ENCODE results near the gene PIK3C2G.

Gene PIK3C2G

DNA sequence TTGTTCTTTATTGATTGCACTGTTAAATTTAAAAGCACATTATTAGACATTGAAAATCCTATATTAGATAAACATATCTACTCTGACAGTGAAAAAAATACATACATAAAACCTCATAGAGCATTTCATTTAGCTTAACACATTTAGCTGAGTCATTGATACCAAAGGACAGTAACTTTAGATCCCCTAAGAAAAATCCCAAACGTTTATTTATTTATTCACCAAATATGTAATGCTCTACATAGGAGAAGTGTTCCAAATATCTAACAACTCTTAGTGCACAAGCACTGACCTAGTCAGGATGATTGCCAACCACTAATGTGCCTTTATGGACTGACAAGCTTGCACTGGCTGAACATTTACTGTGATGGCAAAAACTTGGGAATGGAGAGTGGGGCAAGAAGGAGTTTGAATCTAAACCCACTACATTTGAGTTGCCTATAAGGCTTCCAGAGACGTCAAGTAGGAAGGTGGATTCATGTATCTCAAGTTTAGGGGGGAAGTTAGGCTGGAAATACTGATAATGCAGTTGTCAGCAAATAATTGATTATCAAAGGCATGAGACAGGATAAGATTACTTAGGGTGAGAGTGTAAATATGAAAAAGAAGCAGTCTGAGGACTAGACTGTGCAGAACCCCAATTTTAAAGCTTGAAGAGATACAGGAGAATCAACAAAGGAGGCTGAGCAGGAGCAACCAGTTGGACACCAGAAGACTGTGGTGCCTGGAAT lies 320.1 kb downstream of the PIK3C2G start:
- H3K4me3 ChIP-seq (ENCODE audit: low read length) = no peak overlapping the region
- H3K9me3 ChIP-seq (ENCODE audit: control insufficient read depth, low read length) = peaks cover 5% of the 10 kb centered on the region
- H3K9ac ChIP-seq (ENCODE audit: low read length) = no peak overlapping the region
- H3K36me3 ChIP-seq (ENCODE audit: control insufficient read depth, insufficient read depth, low read length) = peaks cover 6% of the 10 kb centered on the region
- no peaks in the 10 kb centered on the region for H3K4me1 ChIP-seq (ENCODE audit: control insufficient read depth, insufficient read depth, low read length)
- no peaks in the 10 kb centered on the region for H3K27me3 ChIP-seq (ENCODE audit: control insufficient read depth, insufficient read depth, low read length)

DNA sequence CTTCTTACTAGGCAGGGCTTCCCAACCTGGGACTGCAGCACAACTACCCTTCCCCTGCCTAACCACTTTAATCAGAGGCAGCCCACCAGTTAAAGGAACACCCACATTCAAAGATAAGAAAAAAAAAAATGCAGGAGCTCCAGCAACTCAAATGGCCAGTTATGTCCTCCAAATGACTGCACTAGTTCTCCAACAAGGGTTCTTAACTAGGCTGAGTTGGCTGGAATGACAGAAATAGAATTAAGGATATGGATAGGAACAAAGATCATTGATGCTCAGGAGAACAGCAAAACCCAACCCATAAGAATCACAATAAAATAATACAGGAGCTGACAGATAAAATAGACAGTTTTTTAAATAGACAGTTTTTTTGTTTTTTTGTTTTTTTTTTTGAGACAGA lies 322.3 kb downstream of the PIK3C2G start:
- peaks cover 5% of the 10 kb centered on the region for H3K9me3 ChIP-seq (ENCODE audit: control insufficient read depth, low read length)
- no peaks in the 10 kb centered on the region for H3K27me3 ChIP-seq (ENCODE audit: control insufficient read depth, insufficient read depth, low read length)

DNA sequence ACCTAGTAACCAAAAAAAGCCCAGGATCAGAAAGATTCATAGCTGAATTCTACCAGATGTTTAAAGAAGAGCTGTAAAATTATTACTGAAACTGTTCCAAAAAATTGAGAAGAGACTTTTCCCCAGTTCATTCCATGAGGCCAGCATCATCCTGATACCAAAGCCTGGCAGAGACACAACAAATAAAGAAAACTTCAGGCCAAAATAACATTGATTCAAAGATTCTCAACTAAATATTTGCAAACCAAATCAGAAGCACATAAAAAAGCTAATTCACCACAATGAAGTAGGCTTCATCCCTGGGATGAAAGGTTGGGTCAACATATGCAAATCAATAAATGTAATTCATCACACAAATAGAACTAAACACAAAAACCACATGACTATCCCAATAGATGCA lies 325.3 kb downstream of the PIK3C2G start:
- Histone ChIP-seq H3K4me3 (ENCODE audit: low read length) (no peak overlapping the region), H3K9ac (ENCODE audit: low read length) (no peak overlapping the region), H3K36me3 (ENCODE audit: control insufficient read depth, insufficient read depth, low read length) (peaks cover 6% of the 10 kb centered on the region), H3K4me1 (ENCODE audit: control insufficient read depth, insufficient read depth, low read length) (no peaks in the 10 kb centered on the region), H3K9me3 (ENCODE audit: control insufficient read depth, low read length) (peaks cover 5% of the 10 kb centered on the region), H3K27me3 (ENCODE audit: control insufficient read depth, insufficient read depth, low read length) (no peaks in the 10 kb centered on the region)

More for the DNA sequence above, 322.3 kb downstream of the PIK3C2G start:
- Histone ChIP-seq H3K4me3 (ENCODE audit: low read length) (no peak overlapping the region), H3K4me1 (ENCODE audit: control insufficient read depth, insufficient read depth, low read length) (no peaks in the 10 kb centered on the region), H3K36me3 (ENCODE audit: control insufficient read depth, insufficient read depth, low read length) (peaks cover 6% of the 10 kb centered on the region), H3K9ac (ENCODE audit: low read length) (no peak overlapping the region)

DNA sequence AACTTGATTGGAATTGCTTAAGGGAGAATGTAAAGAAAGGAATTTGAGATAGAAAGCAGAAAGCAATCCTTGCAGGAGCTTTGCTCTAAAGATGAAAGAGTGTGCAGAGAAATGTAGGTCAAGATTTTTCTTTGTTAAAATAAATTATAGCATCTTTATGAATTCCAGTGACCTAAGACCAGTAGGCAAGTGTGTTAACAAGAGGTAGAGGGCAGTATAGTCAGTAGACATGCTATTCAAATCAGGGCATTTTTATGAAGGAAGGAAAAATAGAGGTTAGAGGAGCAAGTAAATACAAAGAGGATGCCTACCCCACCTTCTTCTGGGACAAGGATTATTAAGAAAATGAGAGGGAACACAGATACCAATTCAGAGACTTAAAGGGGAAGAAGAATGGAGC lies 328.0 kb downstream of the PIK3C2G start:
- Histone ChIP-seq H3K9me3 (ENCODE audit: control insufficient read depth, low read length) (no peaks in the 10 kb centered on the region), H3K4me3 (ENCODE audit: low read length) (no peak overlapping the region), H3K27me3 (ENCODE audit: control insufficient read depth, insufficient read depth, low read length) (no peaks in the 10 kb centered on the region), H3K4me1 (ENCODE audit: control insufficient read depth, insufficient read depth, low read length) (no peaks in the 10 kb centered on the region), H3K9ac (ENCODE audit: low read length) (no peak overlapping the region), H3K36me3 (ENCODE audit: control insufficient read depth, insufficient read depth, low read length) (no peaks in the 10 kb centered on the region)

DNA sequence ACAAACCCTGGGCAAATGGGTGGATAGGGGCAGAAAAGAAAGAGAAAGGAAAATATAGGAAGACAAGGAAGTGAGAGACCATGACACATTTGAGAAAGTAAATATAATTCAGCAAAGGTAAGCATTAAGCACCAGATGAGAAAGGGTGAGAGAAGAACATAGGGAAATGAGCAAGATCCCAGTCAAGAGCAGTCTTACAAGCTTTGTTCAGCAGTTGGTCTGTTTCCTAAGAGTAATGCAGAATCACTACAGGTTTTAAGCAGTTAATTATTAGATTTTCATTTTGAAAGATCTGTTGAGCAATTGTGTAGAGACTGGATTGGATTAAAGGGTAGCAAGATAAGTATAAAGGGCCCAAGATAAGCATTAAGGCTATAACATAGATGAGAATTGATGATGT lies 330.2 kb downstream of the PIK3C2G start:
- no peaks in the 10 kb centered on the region for H3K27me3 ChIP-seq (ENCODE audit: control insufficient read depth, insufficient read depth, low read length)
- no peak overlapping the region for H3K9ac ChIP-seq (ENCODE audit: low read length)
- no peak overlapping the region for H3K4me3 ChIP-seq (ENCODE audit: low read length)
- H3K4me1 ChIP-seq (ENCODE audit: control insufficient read depth, insufficient read depth, low read length) = no peaks in the 10 kb centered on the region
- no peaks in the 10 kb centered on the region for H3K36me3 ChIP-seq (ENCODE audit: control insufficient read depth, insufficient read depth, low read length)
- H3K9me3 ChIP-seq (ENCODE audit: control insufficient read depth, low read length) = no peaks in the 10 kb centered on the region

DNA sequence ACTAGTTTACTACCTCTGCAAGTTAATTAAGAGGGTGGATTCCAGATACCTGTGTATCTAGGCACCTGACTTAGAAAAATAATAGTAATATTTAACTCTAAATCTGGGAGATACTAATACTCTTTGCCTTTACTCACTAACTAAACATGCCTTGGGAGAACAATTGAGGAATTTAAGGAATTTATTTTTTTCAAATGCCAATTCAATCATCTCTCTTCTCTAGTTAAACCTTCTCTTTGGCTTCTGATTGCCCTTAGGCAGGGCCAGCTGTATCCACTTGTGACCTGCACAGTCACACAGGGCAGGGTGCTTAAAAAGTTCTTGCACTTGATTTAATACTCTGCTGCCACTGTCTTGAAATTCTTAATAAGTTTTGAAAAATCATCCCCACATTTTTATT lies 334.1 kb downstream of the PIK3C2G start:
- no peak overlapping the region for H3K9ac ChIP-seq (ENCODE audit: low read length)
- no peak overlapping the region for H3K4me3 ChIP-seq (ENCODE audit: low read length)
- no peaks in the 10 kb centered on the region for H3K27me3 ChIP-seq (ENCODE audit: control insufficient read depth, insufficient read depth, low read length)
- no peaks in the 10 kb centered on the region for H3K4me1 ChIP-seq (ENCODE audit: control insufficient read depth, insufficient read depth, low read length)
- H3K9me3 ChIP-seq (ENCODE audit: control insufficient read depth, low read length) = no peaks in the 10 kb centered on the region
- no peaks in the 10 kb centered on the region for H3K36me3 ChIP-seq (ENCODE audit: control insufficient read depth, insufficient read depth, low read length)

DNA sequence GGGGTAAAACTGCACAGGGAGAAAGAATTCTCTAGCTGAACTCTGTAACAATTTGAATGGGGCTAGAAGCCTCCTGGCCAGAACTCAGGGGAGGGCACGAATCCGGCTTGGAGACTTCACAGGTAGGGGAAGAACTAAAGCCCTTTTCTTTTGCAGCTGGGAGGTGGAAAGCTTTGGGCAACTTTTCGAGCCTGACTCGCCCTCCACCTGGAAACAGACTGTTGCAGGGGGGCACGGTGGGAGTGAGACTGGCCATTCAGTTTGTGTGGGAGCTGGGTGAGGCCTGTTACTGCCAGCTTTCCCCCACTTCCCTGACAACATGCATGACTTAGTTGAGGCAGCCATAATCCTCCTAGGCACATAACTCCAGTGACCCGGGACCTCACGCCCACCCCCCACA lies 340.6 kb downstream of the PIK3C2G start:
- no peak overlapping the region for H3K4me3 ChIP-seq (ENCODE audit: low read length)
- no peaks in the 10 kb centered on the region for H3K9me3 ChIP-seq (ENCODE audit: control insufficient read depth, low read length)
- H3K36me3 ChIP-seq (ENCODE audit: control insufficient read depth, insufficient read depth, low read length) = no peaks in the 10 kb centered on the region
- no peaks in the 10 kb centered on the region for H3K27me3 ChIP-seq (ENCODE audit: control insufficient read depth, insufficient read depth, low read length)
- no peaks in the 10 kb centered on the region for H3K4me1 ChIP-seq (ENCODE audit: control insufficient read depth, insufficient read depth, low read length)
- no peak overlapping the region for H3K9ac ChIP-seq (ENCODE audit: low read length)

DNA sequence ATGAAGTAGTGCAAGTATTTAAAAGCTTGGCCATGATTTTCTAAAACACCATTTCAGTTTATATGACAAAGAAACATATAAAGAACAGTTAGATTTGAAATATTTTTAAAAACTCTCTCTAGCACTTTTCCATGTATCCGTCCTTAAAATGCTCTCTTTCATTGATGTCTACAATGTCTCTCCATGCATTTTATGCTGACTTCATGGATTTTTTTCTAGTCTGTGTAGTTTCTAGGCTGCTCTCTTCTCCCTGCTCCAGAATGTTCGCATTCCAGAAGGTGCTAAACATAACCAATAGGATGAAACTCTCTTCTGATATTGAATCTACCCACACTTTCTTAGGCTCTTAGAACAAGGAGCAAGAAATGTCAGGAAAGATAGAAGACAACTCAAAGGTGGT lies 351.7 kb downstream of the PIK3C2G start:
- no peaks in the 10 kb centered on the region for H3K36me3 ChIP-seq (ENCODE audit: control insufficient read depth, insufficient read depth, low read length)
- H3K4me3 ChIP-seq (ENCODE audit: low read length) = no peak overlapping the region
- no peak overlapping the region for H3K9ac ChIP-seq (ENCODE audit: low read length)
- no peaks in the 10 kb centered on the region for H3K9me3 ChIP-seq (ENCODE audit: control insufficient read depth, low read length)
- no peaks in the 10 kb centered on the region for H3K27me3 ChIP-seq (ENCODE audit: control insufficient read depth, insufficient read depth, low read length)
- H3K4me1 ChIP-seq (ENCODE audit: control insufficient read depth, insufficient read depth, low read length) = no peaks in the 10 kb centered on the region

DNA sequence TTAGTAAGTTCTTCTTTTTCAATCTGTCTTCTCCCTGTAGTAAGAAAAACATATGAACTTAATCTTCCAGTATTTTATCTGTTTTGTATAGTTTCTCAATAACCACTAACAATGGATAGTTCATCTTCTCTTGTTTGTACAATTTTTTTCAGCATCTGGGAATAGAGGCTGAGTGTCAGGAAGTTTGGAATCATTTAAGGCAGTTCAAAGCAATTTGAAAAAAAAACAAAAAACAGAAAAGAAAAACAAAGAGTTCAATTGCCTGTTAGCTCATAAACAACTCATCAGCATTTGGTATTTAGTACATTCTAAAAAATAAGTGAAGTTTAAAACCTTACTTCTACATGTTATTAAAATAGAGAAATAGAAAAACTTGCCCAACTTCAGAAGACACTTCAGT lies 359.7 kb downstream of the PIK3C2G start:
- Histone ChIP-seq H3K27me3 (ENCODE audit: control insufficient read depth, insufficient read depth, low read length) (no peaks in the 10 kb centered on the region), H3K9ac (ENCODE audit: low read length) (no peak overlapping the region), H3K36me3 (ENCODE audit: control insufficient read depth, insufficient read depth, low read length) (no peaks in the 10 kb centered on the region), H3K4me3 (ENCODE audit: low read length) (no peak overlapping the region), H3K4me1 (ENCODE audit: control insufficient read depth, insufficient read depth, low read length) (no peaks in the 10 kb centered on the region), H3K9me3 (ENCODE audit: control insufficient read depth, low read length) (peaks cover 4% of the 10 kb centered on the region)

DNA sequence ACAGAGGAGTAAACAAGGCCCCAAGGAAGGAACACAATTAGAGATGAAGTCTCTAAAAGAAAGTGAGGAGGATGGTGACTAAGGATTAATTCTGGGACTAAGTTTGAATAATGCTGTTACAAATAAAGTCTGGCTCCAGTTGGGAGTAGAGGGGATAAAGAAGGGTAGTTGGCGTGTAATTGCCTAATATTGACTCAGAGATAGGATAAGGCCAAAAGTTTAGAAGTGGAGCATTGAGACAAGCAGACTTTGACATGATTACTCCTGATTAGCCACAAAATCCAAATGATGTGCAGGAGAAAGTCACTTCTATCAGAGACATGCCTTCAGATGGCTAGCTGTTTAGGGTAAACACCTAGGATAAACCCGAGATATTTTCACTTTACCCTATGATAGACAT lies 368.1 kb downstream of the PIK3C2G start:
- Histone ChIP-seq H3K9ac (ENCODE audit: low read length) (no peak overlapping the region), H3K4me3 (ENCODE audit: low read length) (no peak overlapping the region), H3K9me3 (ENCODE audit: control insufficient read depth, low read length) (peaks cover 5% of the 10 kb centered on the region), H3K27me3 (ENCODE audit: control insufficient read depth, insufficient read depth, low read length) (no peaks in the 10 kb centered on the region), H3K36me3 (ENCODE audit: control insufficient read depth, insufficient read depth, low read length) (no peaks in the 10 kb centered on the region), H3K4me1 (ENCODE audit: control insufficient read depth, insufficient read depth, low read length) (no peaks in the 10 kb centered on the region)

DNA sequence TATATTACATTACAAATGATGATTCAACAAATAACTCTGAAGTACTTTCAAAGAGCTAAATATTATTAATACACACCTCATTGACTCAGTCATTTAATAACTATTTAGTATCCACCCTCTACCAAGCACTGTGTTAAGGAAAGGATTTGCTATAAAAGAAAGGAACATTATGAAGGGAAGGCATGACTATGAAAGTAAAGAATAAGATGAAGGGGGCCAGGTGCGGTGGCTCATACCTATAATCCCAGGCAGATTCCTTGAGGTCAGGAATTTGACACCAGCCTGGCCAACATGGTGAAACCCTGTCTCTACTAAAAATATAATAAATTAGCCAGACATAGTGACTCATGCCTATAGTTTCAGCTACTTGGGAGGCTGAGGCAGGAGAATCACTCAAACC lies 368.6 kb downstream of the PIK3C2G start:
- Histone ChIP-seq H3K9me3 (ENCODE audit: control insufficient read depth, low read length) (peaks cover 5% of the 10 kb centered on the region), H3K27me3 (ENCODE audit: control insufficient read depth, insufficient read depth, low read length) (no peaks in the 10 kb centered on the region), H3K4me3 (ENCODE audit: low read length) (no peak overlapping the region), H3K36me3 (ENCODE audit: control insufficient read depth, insufficient read depth, low read length) (no peaks in the 10 kb centered on the region), H3K4me1 (ENCODE audit: control insufficient read depth, insufficient read depth, low read length) (no peaks in the 10 kb centered on the region), H3K9ac (ENCODE audit: low read length) (no peak overlapping the region)

DNA sequence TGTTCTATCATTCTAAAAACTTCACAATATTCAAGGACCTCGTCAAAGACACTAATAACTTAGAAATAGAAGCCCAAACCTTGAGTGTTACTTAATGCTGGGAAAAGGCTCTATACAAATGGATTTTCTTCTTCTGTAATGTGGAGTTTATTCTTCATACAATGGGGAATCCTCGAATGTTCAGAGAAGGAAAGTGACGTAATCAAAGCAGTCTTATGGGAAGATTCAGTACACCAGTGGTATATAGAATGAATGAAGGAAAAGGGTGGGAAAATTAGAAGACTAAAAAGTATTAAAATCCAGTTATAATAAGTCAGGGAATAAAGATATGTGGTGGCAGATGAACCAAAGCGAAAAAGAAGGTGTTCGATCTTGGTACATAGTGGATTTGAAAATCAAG lies 370.0 kb downstream of the PIK3C2G start:
- Histone ChIP-seq H3K9ac (ENCODE audit: low read length) (no peak overlapping the region), H3K9me3 (ENCODE audit: control insufficient read depth, low read length) (no peaks in the 10 kb centered on the region), H3K4me3 (ENCODE audit: low read length) (no peak overlapping the region), H3K36me3 (ENCODE audit: control insufficient read depth, insufficient read depth, low read length) (no peaks in the 10 kb centered on the region), H3K4me1 (ENCODE audit: control insufficient read depth, insufficient read depth, low read length) (no peaks in the 10 kb centered on the region), H3K27me3 (ENCODE audit: control insufficient read depth, insufficient read depth, low read length) (no peaks in the 10 kb centered on the region)

DNA sequence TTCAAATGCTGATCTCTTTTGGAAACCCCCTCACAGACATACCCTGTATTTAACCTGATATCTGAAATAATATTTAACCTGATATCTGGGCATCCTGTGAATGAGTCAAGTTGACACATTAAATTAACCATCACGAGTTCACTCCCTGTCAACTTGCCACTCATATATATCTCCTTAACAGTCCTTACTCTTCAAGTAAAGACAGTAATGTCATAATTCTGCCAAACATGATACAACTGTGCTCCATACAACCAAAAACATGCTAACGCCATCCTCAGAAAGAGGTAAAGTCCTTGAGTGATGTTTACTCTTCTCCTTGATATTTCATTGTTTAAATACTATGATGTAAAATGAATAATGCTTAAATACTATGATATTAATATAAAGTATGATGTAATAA lies 371.5 kb downstream of the PIK3C2G start:
- no peaks in the 10 kb centered on the region for H3K27me3 ChIP-seq (ENCODE audit: control insufficient read depth, insufficient read depth, low read length)
- no peaks in the 10 kb centered on the region for H3K9me3 ChIP-seq (ENCODE audit: control insufficient read depth, low read length)
- H3K4me1 ChIP-seq (ENCODE audit: control insufficient read depth, insufficient read depth, low read length) = no peaks in the 10 kb centered on the region
- no peak overlapping the region for H3K9ac ChIP-seq (ENCODE audit: low read length)
- H3K4me3 ChIP-seq (ENCODE audit: low read length) = no peak overlapping the region
- no peaks in the 10 kb centered on the region for H3K36me3 ChIP-seq (ENCODE audit: control insufficient read depth, insufficient read depth, low read length)
